Osteocyte (in vitro differentiated cells): ENCODE data around the gene SIRT4. TPM values are rescaled to one million over a fixed set of nuclear protein-coding genes. Genes with fewer than 3 reads are reported as not detected.
A peak's percentile ranks its signal among the peaks of the same experiment; 100 is the strongest.

Experiments used
- DNase-seq: peaks from one replicate; pipeline ENCODE4 v3.0.0; 2021; ENCODE audit warnings: mixed read lengths; ENCODE audit not compliant: unreplicated experiment; ENCODE audit errors: extremely low spot score
- H3K27ac Mint-ChIP-seq: one replicate; pipeline ENCODE4 v1.8.0; 2021; ENCODE audit warnings: mild to moderate bottlenecking, mixed read lengths; ENCODE audit not compliant: unreplicated experiment
- H3K27me3 Mint-ChIP-seq: one replicate; pipeline ENCODE4 v1.8.0; 2021; ENCODE audit warnings: mixed read lengths; ENCODE audit not compliant: unreplicated experiment
- H3K36me3 Mint-ChIP-seq: one replicate; pipeline ENCODE4 v1.8.0; 2021; ENCODE audit warnings: mixed read lengths; ENCODE audit not compliant: unreplicated experiment
- H3K4me1 Mint-ChIP-seq: one replicate; pipeline ENCODE4 v1.8.0; 2021; ENCODE audit warnings: mixed read lengths; ENCODE audit not compliant: unreplicated experiment
- H3K4me3 Mint-ChIP-seq: one replicate; pipeline ENCODE4 v1.8.0; 2021; ENCODE audit warnings: mild to moderate bottlenecking, moderate library complexity, mixed read lengths; ENCODE audit not compliant: unreplicated experiment
- H3K9me3 Mint-ChIP-seq: one replicate; pipeline ENCODE4 v1.8.0; 2021; ENCODE audit warnings: mixed read lengths; ENCODE audit not compliant: unreplicated experiment
- CTCF ChIP-seq: fragments of 200-600 bp; sonication (generic); IDR thresholded peaks from 2 replicates; pipeline ENCODE4 v1.5.0; 2021; ENCODE audit warnings: antibody characterized with exemption, mild to moderate bottlenecking, moderate library complexity
- total RNA-seq: library from RNA; stranded (reverse); gene quantifications from 2 replicates; pipeline ENCODE4 v1.2.1, GENCODE V29; 2021

The SIRT4 gene
- total RNA-seq, 1 donor from 2014 or later = 0.97 TPM

- no peaks in the 10 kb centered on the region for H3K9me3 Mint-ChIP-seq
- DNase-seq = peak; percentile 92
- TF ChIP-seq CTCF = no peak
- peak overlapping the region; percentile 68 for H3K4me3 Mint-ChIP-seq
- peaks cover 9% of the 10 kb centered on the region for H3K27me3 Mint-ChIP-seq
- peaks cover 15% of the 10 kb centered on the region for H3K4me1 Mint-ChIP-seq
- H3K36me3 Mint-ChIP-seq = no peaks in the 10 kb centered on the region
- peak overlapping the region; percentile 77 for H3K27ac Mint-ChIP-seq
Observed at GRCh38 chr12:120361506-120362208, 59.5 kb downstream of the SIRT4 start.

Other genes with a start within 250 kb of the SIRT4 start
- gene RAB35, start 185.6 kb upstream of the SIRT4 start, total RNA-seq = 47.1 and 55.7 TPM in 2 replicates
- 106 and 115 TPM in 2 replicates for gene GCN1, start 107.6 kb upstream of the SIRT4 start, total RNA-seq
- gene RPLP0, start 101.2 kb upstream of the SIRT4 start, total RNA-seq = 2,037 TPM in 2 replicates
- 76.7 and 79.9 TPM in 2 replicates for gene PXN, start 36.6 kb upstream of the SIRT4 start, total RNA-seq
- gene RNU4-2, start 10.4 kb upstream of the SIRT4 start, total RNA-seq = 6,059 and 6,780 TPM in 2 replicates
- gene RNU4-1, start 9.1 kb upstream of the SIRT4 start, total RNA-seq = 2,875 and 3,252 TPM in 2 replicates
- 0.67 and 1.2 TPM in 2 replicates for gene PLA2G1B, start 25.5 kb downstream of the SIRT4 start, total RNA-seq
- gene MSI1, start 66.8 kb downstream of the SIRT4 start, total RNA-seq = 1.0 and 1.3 TPM in 2 replicates
- 299 and 307 TPM in 2 replicates for gene COX6A1, start 135.8 kb downstream of the SIRT4 start, total RNA-seq
- gene TRIAP1, start 144.1 kb downstream of the SIRT4 start, total RNA-seq = 23.9 and 25.6 TPM in 2 replicates
- gene GATC, start 144.1 kb downstream of the SIRT4 start, total RNA-seq = 16.1 and 21.1 TPM in 2 replicates
- gene SRSF9, start 167.4 kb downstream of the SIRT4 start, total RNA-seq = 143 and 151 TPM in 2 replicates
- 324 and 325 TPM in 2 replicates for gene DYNLL1, start 193.8 kb downstream of the SIRT4 start, total RNA-seq
- gene COQ5, start 226.8 kb downstream of the SIRT4 start, total RNA-seq = 20.4 and 24.0 TPM in 2 replicates
- gene RNF10, start 232.0 kb downstream of the SIRT4 start, total RNA-seq = 139 and 177 TPM in 2 replicates